Activated CD4-positive, alpha-beta T cell treated with anti-CD3 and anti-CD28 coated beads for 4 hours (primary cell): ENCODE measurements around the gene PLCL2.

Experiments
- DNase-seq, 2 donors: peaks; one replicate each; pipeline ENCODE4 v3.0.0-alpha.2; 2020

PLCL2 gene

DNA sequence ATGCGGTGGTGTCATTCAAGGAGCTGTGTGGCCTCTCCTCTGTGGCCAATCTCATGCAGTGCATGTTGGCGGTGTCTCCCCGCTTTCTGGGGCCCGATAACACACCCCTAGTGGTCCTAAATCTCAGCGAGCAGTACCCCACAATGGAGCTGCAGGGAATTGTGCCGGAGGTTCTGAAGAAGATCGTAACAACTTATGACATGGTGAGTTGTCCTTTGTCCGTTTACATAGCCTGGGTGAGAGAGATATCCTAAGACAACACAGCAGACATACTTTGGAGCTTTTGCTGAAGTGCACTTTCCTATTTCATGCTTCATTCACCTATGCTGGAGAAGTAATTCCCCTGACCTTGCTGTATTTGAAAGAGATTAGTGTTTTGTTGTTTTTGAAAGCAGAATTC is 130.0 kb downstream of the PLCL2 start:
- DNase-seq = no peak

DNA sequence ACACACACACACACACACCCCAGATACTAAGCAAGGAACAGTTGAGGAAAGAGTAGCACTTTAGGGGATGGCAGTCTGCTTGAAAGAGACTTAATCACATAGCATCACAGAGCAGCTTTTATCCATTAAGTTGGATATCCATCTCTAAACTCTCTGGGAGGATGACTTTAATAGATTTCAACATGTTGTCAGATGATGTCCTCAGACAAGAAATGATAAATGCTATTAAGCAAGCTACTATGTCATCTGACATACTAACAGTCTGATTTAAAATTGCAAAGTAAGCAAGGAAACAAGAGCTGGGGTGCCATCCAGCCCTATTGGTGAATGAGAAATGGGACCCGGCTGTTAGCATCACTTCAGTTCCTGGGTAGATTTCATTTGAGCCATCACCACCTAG is 136.9 kb downstream of the PLCL2 start:
- no peak for DNase-seq

DNA sequence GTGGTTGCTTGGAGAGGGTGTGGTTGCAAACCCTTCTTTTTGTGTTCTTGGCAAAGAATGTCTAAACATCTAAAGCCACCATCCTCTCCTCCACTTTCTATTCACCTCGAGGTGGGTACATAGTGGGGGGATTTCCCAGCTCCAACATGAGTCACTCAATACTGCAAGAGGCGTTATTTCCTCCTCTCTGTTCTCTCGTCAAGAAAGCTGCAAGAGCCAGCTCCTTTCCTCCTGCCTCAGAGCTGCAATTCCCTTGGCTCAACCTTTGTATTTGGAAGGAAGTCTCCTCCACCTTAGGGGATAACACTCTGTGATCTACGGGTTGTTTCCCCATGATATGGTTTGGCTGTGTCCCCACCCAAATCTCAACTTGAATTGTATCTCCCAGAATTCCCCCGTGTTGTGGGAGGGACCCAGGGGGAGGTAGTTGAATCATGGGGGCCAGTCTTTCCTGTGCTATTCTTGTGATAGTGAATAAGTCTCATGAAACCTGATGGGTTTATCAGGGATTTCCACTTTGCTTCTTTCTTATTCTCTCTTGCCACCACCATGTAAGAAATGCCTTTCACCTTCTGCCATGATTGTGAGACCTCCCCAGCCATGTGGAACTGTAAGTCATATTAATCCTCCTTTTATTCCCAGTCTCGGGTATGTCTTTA is 138.4 kb downstream of the PLCL2 start:
- peak; percentile 48 to 50 for DNase-seq

DNA sequence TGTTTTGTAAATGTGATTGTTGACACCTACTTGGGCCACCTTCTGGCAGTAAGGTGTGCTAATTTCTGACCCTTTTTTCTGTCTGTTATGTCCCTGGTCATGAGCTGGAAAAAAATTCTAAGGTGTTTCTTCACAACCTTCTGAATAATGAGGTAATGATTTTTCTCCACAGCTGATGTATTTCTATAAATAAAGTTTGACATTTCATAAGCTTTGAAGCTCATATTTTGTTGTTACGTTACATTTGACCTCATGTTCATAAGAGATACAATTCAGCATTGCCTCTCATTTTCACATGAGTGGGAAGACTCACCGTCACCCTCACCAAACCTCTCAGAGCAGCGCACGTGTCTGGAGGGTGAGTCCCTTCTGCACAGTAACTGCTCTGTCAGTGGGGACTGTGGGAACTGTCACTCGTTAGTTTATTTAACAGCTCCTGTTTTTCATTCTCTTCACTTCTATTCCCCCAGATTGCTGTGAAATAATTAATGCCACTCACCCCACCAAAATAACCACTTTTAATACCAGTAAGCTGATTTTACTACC is 140.9 kb downstream of the PLCL2 start:
- DNase-seq = peak in 1 of 2 donors; percentile 18

DNA sequence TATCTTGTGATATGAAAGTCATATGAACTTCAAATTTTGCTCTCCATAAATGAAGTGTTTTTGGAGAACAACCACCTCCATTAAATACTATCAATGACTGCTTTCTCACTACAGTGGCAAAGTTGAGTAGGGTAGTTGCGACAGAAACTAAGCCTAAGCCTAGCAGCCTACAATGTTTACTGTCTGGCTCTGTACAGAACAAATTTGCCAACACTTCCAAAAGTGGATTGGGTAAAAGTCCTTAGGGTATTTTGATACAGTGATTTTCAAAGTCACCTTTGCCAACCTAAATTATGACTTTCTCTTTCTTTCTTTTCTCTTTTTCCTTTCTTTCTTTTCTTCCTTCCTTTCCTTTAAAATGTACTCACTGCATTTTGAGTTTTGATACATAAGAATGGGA is 142.6 kb downstream of the PLCL2 start:
- DNase-seq = no peak

DNA sequence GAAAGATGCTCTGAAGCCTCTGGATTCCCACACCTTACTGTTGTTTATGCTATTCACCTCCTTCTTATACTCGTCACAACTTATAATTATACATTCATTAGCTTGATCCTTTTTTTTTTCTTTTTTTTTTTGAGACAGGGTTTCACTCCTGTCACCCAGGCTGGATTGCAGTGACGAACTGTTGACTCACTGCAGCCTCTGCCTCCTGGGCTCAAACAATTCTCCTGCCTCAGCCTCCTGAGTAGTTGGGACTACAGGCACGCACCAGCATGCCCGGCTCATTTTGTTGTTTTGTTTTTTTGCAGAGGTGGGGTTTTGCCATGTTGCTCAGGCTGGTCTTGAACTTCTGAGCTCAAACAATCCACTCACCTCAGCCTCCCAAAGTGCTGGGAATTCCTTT is 143.6 kb downstream of the PLCL2 start:
- no peak for DNase-seq

DNA sequence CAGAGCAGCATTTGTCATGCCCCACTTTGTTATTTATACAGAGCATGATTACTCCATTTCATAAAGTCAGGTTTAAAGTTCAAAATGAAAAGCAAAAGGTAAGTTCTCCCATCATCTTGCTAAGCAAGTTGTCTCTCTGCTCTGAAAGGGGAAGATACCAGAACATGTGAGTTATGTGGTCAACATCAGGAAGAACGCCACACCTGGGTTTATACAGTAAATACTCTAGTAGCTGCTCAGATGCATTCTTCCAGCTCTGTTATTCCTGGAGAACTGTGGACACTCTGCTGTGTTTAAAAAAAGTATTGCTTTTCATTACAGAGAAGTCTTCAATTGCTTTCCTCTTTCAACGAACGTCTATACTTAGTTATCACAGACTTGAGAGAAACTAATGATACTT is 145.7 kb downstream of the PLCL2 start:
- no peak for DNase-seq

DNA sequence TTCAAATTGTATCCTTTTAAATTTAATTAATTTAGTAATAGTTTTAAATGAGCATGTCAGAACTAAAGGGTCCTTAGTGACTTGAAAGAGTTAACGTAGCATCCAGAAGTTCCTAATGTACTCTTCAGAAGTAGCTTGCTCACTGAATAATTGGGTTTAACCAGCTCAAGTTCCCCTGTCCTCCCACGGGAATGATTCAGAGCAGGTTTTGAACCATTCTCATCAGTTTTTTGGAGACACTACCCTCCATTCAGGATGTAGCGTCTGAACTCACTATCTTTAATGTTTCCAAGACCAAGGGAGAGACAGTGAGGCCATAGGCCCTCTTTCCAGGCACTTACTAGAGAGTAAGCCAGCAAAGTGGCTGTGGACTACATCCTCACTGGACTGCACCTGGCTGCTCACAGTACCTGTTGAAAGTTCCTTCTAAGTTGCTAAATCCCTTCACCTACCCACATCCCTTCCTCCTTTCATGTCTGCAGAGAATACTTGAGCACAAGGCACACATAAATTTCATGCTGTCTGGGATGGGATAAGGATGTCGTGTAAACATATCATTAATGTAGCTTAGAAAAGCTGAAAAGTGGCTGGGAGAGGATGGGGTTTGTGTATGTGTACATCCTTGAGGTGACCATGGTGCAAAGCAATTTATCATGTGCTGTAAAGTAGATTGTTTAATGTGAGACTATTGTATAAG is 146.3 kb downstream of the PLCL2 start:
- no peak for DNase-seq

DNA sequence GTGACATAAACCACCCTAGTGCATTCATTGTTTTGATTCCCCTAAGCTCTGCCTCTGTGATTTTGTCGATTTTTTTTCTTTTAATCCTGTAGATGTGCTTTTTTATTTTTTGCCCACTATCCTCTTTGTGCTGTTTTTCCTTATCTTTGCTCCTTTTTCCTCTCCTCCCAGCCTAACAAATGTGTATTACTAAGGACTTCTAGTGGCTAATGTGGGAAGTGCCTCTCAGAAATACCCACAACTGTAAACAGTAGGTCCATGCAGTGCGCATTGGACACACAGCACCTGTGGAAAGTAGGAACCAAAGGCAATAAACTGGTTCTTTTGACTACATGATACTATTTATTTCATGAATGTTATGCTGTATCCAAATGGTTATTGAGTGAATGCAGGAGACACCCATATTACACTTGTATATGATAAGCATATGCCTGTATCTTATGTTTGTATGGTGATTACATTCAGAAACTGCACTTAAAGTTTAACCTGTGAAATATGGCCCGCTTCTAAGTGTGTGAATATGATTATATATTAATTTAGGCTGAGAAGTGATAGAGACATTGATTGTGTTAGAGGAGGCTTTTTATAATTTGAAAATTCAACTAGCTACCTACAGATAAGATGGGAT is 147.8 kb downstream of the PLCL2 start:
- DNase-seq = no peak

DNA sequence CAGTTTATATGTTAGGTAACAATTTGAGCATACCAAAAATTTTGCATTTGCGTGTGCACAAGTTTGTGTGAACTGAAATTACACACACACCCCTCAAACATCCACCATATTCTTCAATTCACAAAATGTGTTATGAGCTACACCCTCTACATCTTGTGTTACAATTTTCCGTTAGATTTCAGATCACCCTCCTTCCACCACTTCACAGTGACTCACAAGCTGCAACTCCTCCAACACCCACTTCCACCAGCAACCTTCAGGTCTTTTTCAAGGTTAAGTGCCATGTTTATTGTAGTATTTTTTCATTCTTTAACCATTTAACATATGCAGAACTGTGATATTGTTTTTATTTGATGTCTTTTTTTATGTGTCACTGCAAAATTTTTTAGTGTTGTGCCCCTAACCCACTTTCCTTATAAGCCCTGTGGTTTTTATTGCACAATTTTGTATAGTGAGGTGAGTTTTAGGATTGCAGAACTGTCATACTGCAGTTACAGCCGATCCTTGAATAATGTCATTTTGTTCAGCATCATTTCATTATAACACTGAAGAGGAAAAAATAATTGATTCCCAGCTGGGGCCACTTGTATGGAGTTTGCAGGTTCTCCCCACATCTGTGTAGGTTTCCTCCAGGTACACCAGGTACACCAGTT is 148.9 kb downstream of the PLCL2 start:
- DNase-seq = peak in 1 of 2 donors; percentile 6

DNA sequence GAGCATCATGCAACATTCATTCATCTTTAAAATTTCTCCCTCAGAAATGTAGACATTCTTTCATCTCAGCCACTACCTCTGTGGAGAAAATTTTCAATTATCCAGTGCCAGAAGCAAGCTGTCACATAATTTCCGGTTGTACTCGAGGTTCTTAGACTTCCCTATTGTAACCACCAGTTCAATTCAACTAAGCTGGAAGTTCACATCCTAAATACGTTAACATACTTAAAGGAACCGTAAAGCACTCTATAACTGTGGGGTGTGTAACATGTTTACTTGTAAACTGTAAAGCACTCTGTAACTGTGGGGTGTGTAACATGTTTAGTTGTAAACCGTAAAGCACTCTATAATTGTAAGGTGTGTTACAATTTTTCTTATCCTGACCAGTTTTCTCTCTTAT is 150.3 kb downstream of the PLCL2 start:
- no peak for DNase-seq

DNA sequence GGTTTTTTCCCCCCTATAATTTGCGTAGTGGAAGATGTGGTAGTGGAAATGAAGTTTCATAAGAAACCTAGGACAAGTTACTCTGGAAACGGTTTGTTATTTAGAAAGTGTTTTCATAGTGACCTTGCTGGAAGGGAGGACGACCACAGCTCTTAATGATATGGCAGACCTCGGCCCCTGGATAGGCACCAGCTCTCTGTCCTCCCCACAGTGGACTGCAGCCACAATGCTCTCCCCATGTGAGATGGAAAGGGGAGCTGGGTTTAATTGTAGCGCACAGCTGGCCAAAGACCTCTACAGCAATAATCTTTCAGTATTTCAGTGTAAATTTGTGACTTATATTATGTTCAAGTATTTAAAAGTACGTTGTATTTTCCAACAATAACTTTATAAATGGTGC is 151.2 kb downstream of the PLCL2 start:
- no peak for DNase-seq

DNA sequence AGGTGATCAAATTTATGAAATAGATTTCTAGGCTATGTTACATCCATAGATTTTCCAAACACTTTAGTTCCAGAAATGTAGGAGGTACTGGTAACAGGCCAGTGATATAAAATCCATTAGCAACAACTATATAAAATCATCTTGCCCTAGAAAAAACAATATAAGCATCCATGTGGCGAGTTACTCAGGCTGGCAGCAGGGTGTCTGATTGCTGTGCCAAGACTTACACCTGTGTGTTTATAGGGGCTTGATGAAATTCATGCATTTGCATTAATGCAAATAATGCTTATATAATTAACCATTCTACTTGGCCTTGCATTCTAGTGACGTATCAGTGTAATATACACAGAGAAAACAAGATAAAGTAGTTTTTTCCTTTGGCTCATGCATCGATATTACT is 153.4 kb downstream of the PLCL2 start:
- no peak for DNase-seq

DNA sequence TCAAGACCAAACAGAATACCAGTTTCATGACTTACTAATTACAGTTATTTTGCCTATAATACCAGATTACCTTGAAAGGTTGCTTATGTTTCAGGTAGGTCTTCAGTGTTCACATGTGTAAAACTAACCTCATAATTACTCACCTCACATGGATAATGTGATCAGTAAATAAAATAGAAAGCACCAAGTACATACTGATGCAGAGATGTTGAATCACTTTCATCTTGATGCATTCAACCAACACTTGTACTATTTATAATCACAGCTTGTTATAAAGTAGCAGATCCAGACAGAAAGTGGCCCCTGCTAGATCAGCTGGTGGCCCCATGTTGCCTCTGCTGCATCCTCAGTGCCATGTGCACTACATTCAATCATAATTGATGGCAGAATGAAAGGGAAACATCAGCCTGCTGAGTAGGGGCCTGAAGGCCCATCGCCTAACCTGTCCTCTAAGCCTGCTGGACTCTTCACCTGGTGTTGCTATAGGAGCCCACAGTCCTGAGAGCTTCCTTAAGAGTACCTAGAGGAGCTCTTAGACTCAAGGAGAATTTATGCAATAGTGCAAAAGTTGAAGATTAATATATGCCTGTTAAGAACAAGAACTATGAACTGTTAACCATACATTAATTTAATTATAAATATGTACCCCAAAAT is 154.3 kb downstream of the PLCL2 start:
- DNase-seq = no peak

DNA sequence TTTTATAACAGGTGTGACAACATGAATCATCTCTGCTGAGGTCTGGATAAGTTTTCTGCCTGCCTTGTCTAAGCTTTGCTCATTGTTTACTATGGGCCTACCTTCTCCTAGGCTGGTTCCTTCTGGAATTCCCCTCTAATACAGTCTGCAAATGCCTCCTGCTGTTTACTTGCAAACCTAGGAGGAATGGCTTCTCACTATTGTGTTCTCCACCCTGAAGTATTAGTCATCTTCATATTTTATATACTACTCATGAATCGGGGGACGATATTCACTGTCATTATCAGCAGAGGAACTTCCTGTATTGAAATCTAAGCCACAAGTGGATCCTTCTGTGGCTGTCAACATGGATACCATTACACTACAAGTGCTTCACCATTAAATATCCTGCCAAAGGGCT is 154.8 kb downstream of the PLCL2 start:
- no peak for DNase-seq

DNA sequence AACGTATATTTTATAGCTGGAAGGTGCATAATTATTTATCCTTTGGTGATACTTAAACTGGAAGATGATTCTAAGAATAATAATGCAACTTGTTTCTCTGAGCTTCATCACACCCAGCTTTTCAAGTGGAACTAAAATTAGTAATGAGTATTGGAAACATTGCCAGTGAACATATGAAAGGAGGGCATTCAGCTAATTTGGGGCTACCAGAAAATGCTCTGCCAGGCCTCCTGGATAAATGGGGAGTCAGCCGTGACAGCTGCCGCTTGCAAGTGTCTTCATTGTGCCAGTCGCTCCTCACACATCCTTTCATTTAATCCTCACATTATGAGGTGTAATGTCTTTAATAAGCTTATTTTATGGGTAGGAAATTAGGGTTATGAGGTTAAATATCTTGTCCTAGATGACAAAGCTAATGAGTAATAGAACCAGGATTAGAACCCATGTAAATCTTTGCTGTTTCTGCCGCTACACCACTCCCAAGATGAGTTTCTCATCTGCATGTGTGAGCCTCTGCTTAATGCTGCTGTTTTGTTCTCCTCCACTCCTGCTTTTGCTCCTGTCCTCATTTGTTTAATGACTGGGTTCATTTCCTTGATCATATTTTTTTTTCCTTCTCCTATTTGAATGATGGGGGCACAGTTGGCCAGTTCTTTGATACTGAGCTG is 155.7 kb downstream of the PLCL2 start:
- DNase-seq = no peak

DNA sequence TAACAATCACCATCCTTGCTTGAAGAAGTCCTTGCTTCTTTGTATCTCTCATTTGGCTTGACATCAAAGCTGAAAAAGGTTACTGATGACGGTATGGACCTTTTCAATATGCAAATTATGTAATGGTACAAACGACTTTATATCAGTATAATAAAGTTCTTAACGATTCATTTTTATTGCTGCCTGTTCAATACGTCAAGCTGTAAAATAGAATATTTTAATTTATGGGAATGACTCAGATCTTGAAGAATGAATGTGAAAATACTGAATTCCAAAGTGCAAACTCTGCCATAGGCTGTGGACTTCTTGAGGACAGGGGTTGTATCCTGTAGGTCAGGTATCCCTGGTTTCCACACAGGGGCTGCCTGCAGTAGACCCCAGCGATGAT is 156.2 kb downstream of the PLCL2 start:
- DNase-seq = no peak

DNA sequence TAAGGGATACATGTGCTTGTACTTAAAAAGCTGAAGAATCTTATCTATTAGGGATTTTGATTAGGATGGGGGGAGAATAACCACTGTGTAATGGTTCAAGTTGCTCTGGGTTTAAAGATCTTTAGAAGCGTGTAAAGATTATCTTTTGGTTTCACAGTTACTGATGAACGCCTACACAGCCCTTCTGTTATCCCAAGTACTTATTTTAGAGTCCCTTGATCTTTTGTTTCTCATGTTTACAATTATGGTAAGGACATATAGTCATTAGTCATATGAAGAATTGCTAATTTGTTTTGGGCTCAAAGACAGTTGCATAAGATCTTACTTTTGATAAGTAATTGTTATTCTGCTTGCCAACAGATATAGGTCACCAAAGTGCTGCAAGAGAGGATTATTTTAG is 160.1 kb downstream of the PLCL2 start:
- DNase-seq = no peak

DNA sequence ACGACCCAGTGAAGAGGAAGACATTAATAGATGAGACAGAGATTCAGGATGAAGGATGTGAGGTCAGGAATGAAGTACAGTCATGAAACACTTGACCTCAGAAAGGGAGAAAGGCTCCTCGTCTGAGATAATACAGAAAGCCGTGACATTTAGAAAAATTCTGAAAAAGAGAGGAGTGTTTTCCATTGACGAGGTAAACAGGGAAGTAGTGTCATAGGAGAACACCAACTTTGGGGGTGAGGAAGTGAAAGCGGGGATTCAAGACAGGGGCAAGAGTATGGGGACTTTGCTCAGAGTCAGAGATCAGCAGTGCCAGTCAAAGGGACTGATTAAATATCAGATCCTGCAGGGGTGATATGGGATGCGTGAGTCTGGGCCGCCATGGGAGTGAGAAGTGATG is 160.9 kb downstream of the PLCL2 start:
- DNase-seq = no peak

DNA sequence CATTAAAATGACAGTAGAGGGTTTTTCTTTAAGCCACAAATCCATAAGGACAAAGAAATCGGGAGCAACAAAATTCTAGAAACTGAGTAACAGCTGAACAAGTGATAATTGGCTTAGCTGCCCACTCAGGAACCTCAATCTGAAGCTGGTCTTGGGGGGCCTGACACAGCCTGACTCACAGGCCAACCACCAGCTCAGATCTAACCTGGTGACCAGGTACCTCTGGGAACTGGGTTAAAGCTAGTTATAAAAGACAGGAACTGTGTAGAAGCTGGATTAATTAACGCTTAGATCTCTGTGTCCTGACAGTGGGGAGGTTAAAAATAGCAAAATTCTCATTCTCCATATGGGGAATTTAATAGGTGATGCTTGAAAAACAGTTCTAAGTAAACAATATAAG is 161.9 kb downstream of the PLCL2 start:
- no peak for DNase-seq

DNA sequence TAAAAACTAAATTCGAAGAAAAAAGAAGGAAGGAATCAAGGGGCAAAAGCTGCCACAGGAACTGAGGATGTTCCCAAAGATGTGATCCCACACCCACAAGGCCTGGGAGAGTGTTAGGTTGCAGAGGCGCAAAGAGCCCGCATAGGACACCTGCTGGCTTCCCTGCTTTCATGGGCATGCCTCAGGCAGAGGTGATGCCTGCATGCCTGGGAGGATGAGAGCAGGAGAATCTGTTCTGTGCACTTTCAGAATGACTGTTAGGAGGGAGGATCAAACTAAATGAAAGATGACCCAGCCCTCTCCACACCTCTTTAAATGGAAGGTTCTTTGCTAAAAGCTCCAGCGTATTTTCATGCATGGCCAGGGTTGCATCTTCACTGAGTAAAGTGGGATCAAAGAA is 162.4 kb downstream of the PLCL2 start:
- no peak for DNase-seq

DNA sequence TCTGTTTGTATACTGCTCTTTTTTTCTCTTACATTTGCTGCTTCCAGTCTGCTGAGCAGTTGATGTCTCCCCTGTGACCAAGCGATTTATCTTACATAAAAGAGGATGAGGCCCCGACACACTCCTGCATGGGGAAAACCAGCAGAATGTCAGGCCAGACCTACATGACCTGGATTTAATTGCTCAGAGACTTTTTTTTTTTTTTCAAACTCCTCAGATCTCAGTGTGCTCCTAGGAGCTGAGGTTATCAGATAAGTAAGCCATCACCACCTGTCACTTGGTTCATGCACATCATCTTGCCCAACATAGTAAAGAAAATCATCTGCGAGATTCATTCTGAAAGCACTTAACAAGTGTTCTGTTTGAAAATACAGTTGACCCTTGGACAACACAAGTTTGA is 163.1 kb downstream of the PLCL2 start:
- DNase-seq = no peak

DNA sequence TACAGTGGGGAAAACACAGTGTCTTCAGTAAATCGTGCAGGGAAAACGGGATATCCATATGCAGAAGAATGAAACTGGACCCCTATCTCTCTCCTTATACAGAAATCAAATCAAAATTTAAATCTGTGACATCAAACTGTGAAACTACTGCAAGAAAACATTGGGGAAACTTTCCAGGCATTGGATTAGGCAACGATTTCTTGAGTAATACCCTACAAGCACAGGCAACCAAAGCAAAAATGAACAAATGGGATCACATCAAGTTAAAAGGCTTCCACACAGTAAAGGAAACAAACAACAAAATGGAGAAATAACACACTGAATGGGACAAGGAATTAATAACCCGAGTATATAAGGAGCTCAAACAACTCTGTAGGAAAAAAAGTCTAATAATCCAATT is 165.3 kb downstream of the PLCL2 start:
- DNase-seq = no peak
